GM12874 (cell line): ENCODE data around the gene GRB7.

Experiments
- TF ChIP-seq, protein P1 (sequence below): IDR thresholded peaks from 2 replicates; pipeline ENCODE4 v1.5.1; 2011; ENCODE audit warnings: low read depth, mild to moderate bottlenecking, control low read depth, low read length, moderate library complexity; ENCODE audit not compliant: insufficient read depth

GRB7 gene

GRCh38 chr17:39711851-39712250 lies 25.9 kb upstream of the GRB7 start:
- TF ChIP-seq, protein P1, sequence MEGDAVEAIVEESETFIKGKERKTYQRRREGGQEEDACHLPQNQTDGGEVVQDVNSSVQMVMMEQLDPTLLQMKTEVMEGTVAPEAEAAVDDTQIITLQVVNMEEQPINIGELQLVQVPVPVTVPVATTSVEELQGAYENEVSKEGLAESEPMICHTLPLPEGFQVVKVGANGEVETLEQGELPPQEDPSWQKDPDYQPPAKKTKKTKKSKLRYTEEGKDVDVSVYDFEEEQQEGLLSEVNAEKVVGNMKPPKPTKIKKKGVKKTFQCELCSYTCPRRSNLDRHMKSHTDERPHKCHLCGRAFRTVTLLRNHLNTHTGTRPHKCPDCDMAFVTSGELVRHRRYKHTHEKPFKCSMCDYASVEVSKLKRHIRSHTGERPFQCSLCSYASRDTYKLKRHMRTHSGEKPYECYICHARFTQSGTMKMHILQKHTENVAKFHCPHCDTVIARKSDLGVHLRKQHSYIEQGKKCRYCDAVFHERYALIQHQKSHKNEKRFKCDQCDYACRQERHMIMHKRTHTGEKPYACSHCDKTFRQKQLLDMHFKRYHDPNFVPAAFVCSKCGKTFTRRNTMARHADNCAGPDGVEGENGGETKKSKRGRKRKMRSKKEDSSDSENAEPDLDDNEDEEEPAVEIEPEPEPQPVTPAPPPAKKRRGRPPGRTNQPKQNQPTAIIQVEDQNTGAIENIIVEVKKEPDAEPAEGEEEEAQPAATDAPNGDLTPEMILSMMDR = no peak

GRCh38 chr17:39714234-39714633 lies 23.5 kb upstream of the GRB7 start:
- TF ChIP-seq, protein P1 = no peak

GRCh38 chr17:39715375-39716072 lies 22.2 kb upstream of the GRB7 start:
- TF ChIP-seq, protein P1 = no peak

DNA sequence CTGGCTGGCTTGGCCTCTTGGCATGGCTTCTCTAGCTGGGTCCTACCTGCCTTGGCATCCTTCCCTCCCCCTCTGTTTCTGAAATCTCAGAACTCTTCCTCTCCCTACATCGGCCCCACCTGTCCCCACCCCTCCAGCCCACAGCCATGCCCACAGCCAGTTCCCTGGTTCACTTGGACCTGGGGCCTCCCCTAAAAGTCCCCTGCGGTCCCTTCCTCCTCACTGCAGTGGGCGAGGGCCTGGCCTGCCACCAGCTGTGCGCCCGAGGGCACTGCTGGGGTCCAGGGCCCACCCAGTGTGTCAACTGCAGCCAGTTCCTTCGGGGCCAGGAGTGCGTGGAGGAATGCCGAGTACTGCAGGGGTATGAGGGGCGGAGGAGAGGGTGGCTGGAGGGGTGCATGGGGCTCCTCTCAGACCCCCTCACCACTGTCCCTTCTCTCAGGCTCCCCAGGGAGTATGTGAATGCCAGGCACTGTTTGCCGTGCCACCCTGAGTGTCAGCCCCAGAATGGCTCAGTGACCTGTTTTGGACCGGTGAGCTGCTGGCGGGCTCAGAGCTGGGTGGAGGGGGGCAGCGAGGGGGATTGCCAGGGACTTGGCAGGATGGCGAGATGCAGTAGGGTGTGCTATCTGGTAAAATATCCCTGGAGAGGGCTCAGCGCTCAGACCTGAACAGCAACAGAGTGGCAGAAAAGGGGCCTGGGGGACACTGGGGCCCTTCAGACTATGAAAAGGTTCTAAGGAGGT lies 21.5 kb upstream of the GRB7 start:
- TF ChIP-seq, protein P1 = no peak

DNA sequence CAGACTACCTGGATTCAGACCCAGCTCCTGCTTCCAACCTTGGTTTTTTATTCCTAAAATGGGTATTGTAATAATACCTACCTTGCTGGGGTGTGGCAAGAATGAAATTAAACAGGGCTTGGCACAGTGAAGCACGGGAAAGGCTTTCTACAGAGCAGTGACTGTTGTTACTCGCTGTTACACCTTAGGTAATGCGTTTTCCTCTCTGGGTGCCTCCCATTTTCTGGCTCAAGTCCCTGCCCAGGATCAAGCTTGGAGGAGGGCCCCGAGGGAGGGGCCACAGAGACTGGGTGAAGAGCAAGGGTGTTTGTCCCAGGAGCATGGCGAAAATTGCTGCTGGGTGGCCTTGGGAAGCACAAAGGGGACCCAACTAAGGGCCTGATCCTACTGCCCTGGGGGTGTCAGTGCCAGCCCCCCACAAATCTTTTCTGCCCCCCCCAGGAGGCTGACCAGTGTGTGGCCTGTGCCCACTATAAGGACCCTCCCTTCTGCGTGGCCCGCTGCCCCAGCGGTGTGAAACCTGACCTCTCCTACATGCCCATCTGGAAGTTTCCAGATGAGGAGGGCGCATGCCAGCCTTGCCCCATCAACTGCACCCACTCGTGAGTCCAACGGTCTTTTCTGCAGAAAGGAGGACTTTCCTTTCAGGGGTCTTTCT lies 20.7 kb upstream of the GRB7 start:
- TF ChIP-seq, protein P1 = no peak

DNA sequence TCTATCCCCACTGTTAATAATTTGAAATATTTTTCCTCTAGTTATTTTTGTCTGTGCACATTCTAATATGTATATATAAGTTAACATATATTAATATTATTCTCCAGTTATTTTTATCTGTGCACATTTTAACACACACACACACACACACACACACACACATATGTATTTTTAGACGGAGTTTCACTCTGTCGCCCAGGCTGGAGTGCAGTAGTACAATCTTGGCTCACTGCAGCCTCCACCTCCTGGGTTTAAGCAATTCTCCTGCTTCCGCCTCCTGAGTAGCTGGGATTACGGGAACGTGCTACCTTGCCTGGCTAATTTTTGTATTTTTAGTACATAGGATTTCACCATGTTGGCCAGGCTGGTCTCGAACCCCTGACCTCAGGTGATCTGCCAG lies 20.1 kb upstream of the GRB7 start:
- TF ChIP-seq, protein P1 = no peak
